ENCODE data around the gene RBM20. TPM values are rescaled to one million over a fixed set of nuclear protein-coding genes. Genes with fewer than 3 reads are reported as not detected.

Gene RBM20
- polyA plus RNA-seq, 2 of the 4 experiments (the other 2 are of a cell fraction), result 1.5 to 1.8 TPM

GRCh38 chr10:110791541-110792073 is 147.5 kb downstream of the RBM20 start:
- ChIA-PET POLR2A (no interaction called here), CTCF (interaction anchor here (0.9 kb wide), 1 partner anchor 12 kb away, joined by 3 read pairs; no protein-coding TSS in a partner anchor)
- H3K4me2 ChIP-seq, result no peak overlapping the region
- ATAC-seq, result no peak
- H3K4me1 ChIP-seq, result no peaks in the 10 kb centered on the region
- no peak for FAIRE-seq
- no peak overlapping the region for H3K4me3 ChIP-seq
- DNase-seq (ENCODE audit: low read depth in 1 of 2, low spot score in 1 of 2), result no peak
- no peak overlapping the region for H3K27ac ChIP-seq
- TF ChIP-seq JUN (IDR thresholded peaks at IDR 0.05) (no peak), SMC3 (IDR thresholded peaks at IDR 0.05) (no peak), ATOH8 (CRISPR knock-in tag; IDR thresholded peaks at IDR 0.05; ENCODE audit: low read depth) (no peak), GATA3 (IDR thresholded peaks at IDR 0.05; ENCODE audit: borderline replicate concordance) (no peak), RFX5 (IDR thresholded peaks at IDR 0.05) (no peak), HEYL (CRISPR knock-in tag; IDR thresholded peaks at IDR 0.05) (no peak), REST (IDR thresholded peaks at IDR 0.05) (no peak)
- H3K9me3 ChIP-seq, result no peaks in the 10 kb centered on the region
- WGBS (ENCODE audit: missing lambda C conversion rate), result 57% methylated on average over 4 of the region's 4 CpGs

- FAIRE-seq (no peak), ATAC-seq (no peak), DNase-seq (ENCODE audit: low read depth in 1 of 2, low spot score in 1 of 2) (no peak)
- Histone ChIP-seq H3K4me2 (no peak overlapping the region), H3K4me3 (no peak overlapping the region), H3K9me3 (no peaks in the 10 kb centered on the region), H3K27ac (no peak overlapping the region), H3K4me1 (no peaks in the 10 kb centered on the region)
- whole genome bisulfite sequencing (ENCODE audit: missing lambda C conversion rate), result 60% methylated on average over 3 of the region's 3 CpGs
- ChIA-PET CTCF (interaction anchor here (0.6 to 3.4 kb wide), 4 partner anchors 11 to 351 kb away, joined by 3 to 14 read pairs (median 3); no protein-coding TSS in a partner anchor), POLR2A (interaction anchor here (1.0 kb wide), 1 partner anchor 79 kb away, joined by 3 read pairs; the partner anchor contains the start of gene PDCD4)
- no peak for TF ChIP-seq EHMT2 (IDR thresholded peaks at IDR 0.05; ENCODE audit: low read depth)
Measured at GRCh38 chr10:110792476-110793125, 148.5 kb downstream of the RBM20 start.

GRCh38 chr10:110793128-110793812 is 149.1 kb downstream of the RBM20 start:
- CTCF ChIA-PET, result interaction anchor here (0.6 to 3.4 kb wide), 4 partner anchors 10 to 351 kb away, joined by 3 to 14 read pairs (median 3); no protein-coding TSS in a partner anchor
- Histone ChIP-seq H3K9me3 (no peaks in the 10 kb centered on the region), H3K27ac (no peak overlapping the region), H3K4me3 (no peak overlapping the region), H3K4me1 (no peaks in the 10 kb centered on the region), H3K4me2 (no peak overlapping the region)
- POLR2A ChIA-PET, result interaction anchor here (1.0 kb wide), 1 partner anchor 78 kb away, joined by 3 read pairs; the partner anchor contains the start of gene PDCD4
- FAIRE-seq (no peak), DNase-seq (ENCODE audit: low read depth in 1 of 2, low spot score in 1 of 2) (no peak), ATAC-seq (no peak)
- TF ChIP-seq CHD2 (IDR thresholded peaks at IDR 0.05; ENCODE audit: low read length, partially characterized antibody), result no peak
- TF ChIP-seq RCOR1 (IDR thresholded peaks at IDR 0.05; ENCODE audit: low read depth, low read length), result no peak
- no peak for TF ChIP-seq NPAS2 (CRISPR knock-in tag; IDR thresholded peaks at IDR 0.05; ENCODE audit: borderline replicate concordance)
- TF ChIP-seq SREBF2 (IDR thresholded peaks at IDR 0.05), result no peak
- no peak for TF ChIP-seq EP300 (IDR thresholded peaks at IDR 0.05)
- no peak for TF ChIP-seq KDM1A (IDR thresholded peaks at IDR 0.05; ENCODE audit: low read depth)
- no peak for TF ChIP-seq ESRRA (IDR thresholded peaks at IDR 0.05; ENCODE audit: borderline replicate concordance, low read length)
- TF ChIP-seq RARB (CRISPR knock-in tag; IDR thresholded peaks at IDR 0.05), result no peak
- no peak for TF ChIP-seq ZC3H11A (IDR thresholded peaks at IDR 0.05)
- WGBS (ENCODE audit: missing lambda C conversion rate), result 62% methylated on average over 9 of the region's 9 CpGs

Measured in A549 (cell line).